ENCODE results near the gene AGBL1.

Gene AGBL1

GRCh38 chr15:86062646-86063243 is 16.9 kb upstream of the AGBL1 start (continued):
- no peak for TF ChIP-seq ZNF548 (tag by site-specific recombination; IDR thresholded peaks at IDR 0.05)
- no peak for TF ChIP-seq ZNF148 (tag by site-specific recombination; IDR thresholded peaks at IDR 0.05; ENCODE audit: borderline replicate concordance)
- no peak for TF ChIP-seq ZNF24 (tag by site-specific recombination; IDR thresholded peaks at IDR 0.05)
- no peak for TF ChIP-seq ZNF792 (tag by site-specific recombination; IDR thresholded peaks at IDR 0.05)

GRCh38 chr15:86063356-86064095 is 16.1 kb upstream of the AGBL1 start:
- ChIA-PET CTCF (interaction anchor here (0.7 to 1.2 kb wide), 4 partner anchors 11 to 209 kb away, joined by 3 to 5 read pairs (median 3); no protein-coding TSS in a partner anchor), POLR2A (no interaction called here)
- Histone ChIP-seq H3K27ac (ENCODE audit: extremely low read depth, low read depth, low read length) (no peak overlapping the region), H3K36me3 (ENCODE audit: control insufficient read depth in 2 of 2, insufficient read depth in 1 of 2, low read length in 2 of 2) (no peaks in the 10 kb centered on the region), H3K4me3 (ENCODE audit: low read depth, low read length) (no peak overlapping the region), H3K9me3 (ENCODE audit: control insufficient read depth, insufficient read depth, low read depth, low read length) (no peaks in the 10 kb centered on the region), H3K4me1 (ENCODE audit: control insufficient read depth, insufficient read depth, low read length) (no peaks in the 10 kb centered on the region)
- TF ChIP-seq ZNF433 (tag by site-specific recombination; IDR thresholded peaks at IDR 0.05; ENCODE audit: low read depth), result no peak
- TF ChIP-seq ZNF398 (tag by site-specific recombination; IDR thresholded peaks at IDR 0.05), result no peak
- no peak for TF ChIP-seq ZSCAN23 (tag by site-specific recombination; IDR thresholded peaks at IDR 0.05)
- TF ChIP-seq ZNF404 (tag by site-specific recombination; IDR thresholded peaks at IDR 0.05), result no peak
- TF ChIP-seq ZNF266 (tag by site-specific recombination; IDR thresholded peaks at IDR 0.05; ENCODE audit: low read depth), result no peak
- no peak for TF ChIP-seq ZNF23 (tag by site-specific recombination; IDR thresholded peaks at IDR 0.05; ENCODE audit: borderline replicate concordance)
- no peak for TF ChIP-seq ZNF596 (tag by site-specific recombination; IDR thresholded peaks at IDR 0.05)
- no peak for TF ChIP-seq ZNF549 (tag by site-specific recombination; IDR thresholded peaks at IDR 0.05)
- TF ChIP-seq ZNF223 (tag by site-specific recombination; IDR thresholded peaks at IDR 0.05), result no peak
- TF ChIP-seq ZNF707 (tag by site-specific recombination; IDR thresholded peaks at IDR 0.05), result no peak
- TF ChIP-seq ATF2 (tag by site-specific recombination; IDR thresholded peaks at IDR 0.05; ENCODE audit: low read depth), result no peak
- no peak for TF ChIP-seq SP2 (tag by site-specific recombination; IDR thresholded peaks at IDR 0.05)

GRCh38 chr15:86064326-86064725 is 15.3 kb upstream of the AGBL1 start:
- Histone ChIP-seq H3K4me3 (ENCODE audit: low read depth, low read length) (no peak overlapping the region), H3K27ac (ENCODE audit: extremely low read depth, low read depth, low read length) (no peak overlapping the region), H3K36me3 (ENCODE audit: control insufficient read depth in 2 of 2, insufficient read depth in 1 of 2, low read length in 2 of 2) (no peaks in the 10 kb centered on the region), H3K4me1 (ENCODE audit: control insufficient read depth, insufficient read depth, low read length) (no peaks in the 10 kb centered on the region), H3K9me3 (ENCODE audit: control insufficient read depth, insufficient read depth, low read depth, low read length) (no peaks in the 10 kb centered on the region)
- POLR2A ChIA-PET, result interaction anchor here (0.6 kb wide), 1 partner anchor 204 kb away, joined by 5 read pairs; no protein-coding TSS in a partner anchor
- CTCF ChIA-PET, result interaction anchor here (0.7 kb wide), 1 partner anchor 19 kb away, joined by 3 read pairs; no protein-coding TSS in a partner anchor
- TF ChIP-seq ZNF366 (tag by site-specific recombination; conservative IDR thresholded peaks at IDR 0.05) (no peak), ZSCAN4 (tag by site-specific recombination; IDR thresholded peaks at IDR 0.05) (no peak), ZSCAN16 (tag by site-specific recombination; IDR thresholded peaks at IDR 0.05) (no peak), GLIS2 (tag by site-specific recombination; IDR thresholded peaks at IDR 0.05) (no peak), ZNF777 (tag by site-specific recombination; IDR thresholded peaks at IDR 0.05; ENCODE audit: borderline replicate concordance) (no peak), ZBTB6 (tag by site-specific recombination; IDR thresholded peaks at IDR 0.05) (no peak), ZBTB21 (tag by site-specific recombination; IDR thresholded peaks at IDR 0.05) (no peak), ZNF335 (tag by site-specific recombination; conservative IDR thresholded peaks at IDR 0.05) (no peak), OVOL3 (tag by site-specific recombination; IDR thresholded peaks at IDR 0.05) (no peak)
